A549 (cell line): ENCODE results near the gene ACTMAP. TPM values are rescaled to one million over a fixed set of nuclear protein-coding genes. Genes with fewer than 3 reads are reported as not detected.

Experiments
- ATAC-seq, 2 experiments: fragments of 200-7000 bp in 1 of 2; fragments of >200 bp in 1 of 2; cut with Nextera tagmentation in 1 of 2; cut with Tn5 transposase in 1 of 2; 3 replicates each; pipeline versions ENCODE4 v1.8.0 to v1.9.1; 2018 to 2020; ENCODE audit warnings: mild to moderate bottlenecking in 1 of 2, moderate library complexity in 1 of 2
- CTCF ChIA-PET: fragments of 300-600 bp; sonication (Branson Sonifier 250); formaldehyde crosslinking; extraction: SDS; loops from one replicate; lab custom pipeline; 2021; ENCODE audit warnings: antibody characterized with exemption, inconsistent platforms; lab: Yijun Ruan, JAX
- POLR2A ChIA-PET: fragments of 350-600 bp; formaldehyde crosslinking; extraction: SDS; loops from one replicate; lab custom pipeline; 2021; ENCODE audit warnings: antibody characterized with exemption, inconsistent platforms; lab: Yijun Ruan, JAX
- DNase-seq, 2 experiments: peaks; one replicate each; pipeline versions ENCODE4 v3.0.0 to v3.0.0-alpha.2; 2011 to 2016; ENCODE audit warnings: low read depth in 1 of 2, low spot score in 1 of 2
- FAIRE-seq: peaks from 2 replicates; lab custom pipeline; 2011; peaks lifted over from hg19 to GRCh38; lab: Jason Lieb, UNC
- H3K27ac ChIP-seq, 2 experiments: fragments of >200 bp; sonication (Bioruptor Twin); formaldehyde crosslinking; 3 replicates each; pipeline ENCODE4 v1.5.1; 2016 to 2017
- H3K4me1 ChIP-seq: fragments of >200 bp; sonication (Bioruptor Twin); formaldehyde crosslinking; 3 replicates; pipeline ENCODE4 v1.6.1; 2016
- H3K4me2 ChIP-seq: fragments of >200 bp; sonication (Bioruptor Twin); formaldehyde crosslinking; 3 replicates; pipeline ENCODE4 v1.6.1; 2016
- H3K4me3 ChIP-seq: fragments of >200 bp; sonication (Bioruptor Twin); formaldehyde crosslinking; 3 replicates; pipeline ENCODE4 v1.5.1; 2016
- H3K9me3 ChIP-seq: fragments of >200 bp; sonication (Bioruptor Twin); formaldehyde crosslinking; 3 replicates; pipeline ENCODE4 v1.6.1; 2016
- ATOH8 ChIP-seq: fragments of 250-450 bp; sonication (Bioruptor Pico); IDR thresholded peaks from 2 replicates; pipeline ENCODE4 v1.5.0; 2020; ENCODE audit warnings: low read depth, mild to moderate bottlenecking, moderate library complexity
- ESRRA ChIP-seq: fragments of 150-350 bp; IDR thresholded peaks from 2 replicates; pipeline ENCODE4 v1.6.1; 2014; ENCODE audit warnings: mild to moderate bottlenecking, low read length, borderline replicate concordance
- FOXS1 ChIP-seq: fragments of 250-450 bp; sonication (Bioruptor Pico); IDR thresholded peaks from 2 replicates; pipeline ENCODE4 v1.5.0; 2020; ENCODE audit warnings: mild to moderate bottlenecking, moderate library complexity
- HDAC2 ChIP-seq: fragments of 200-600 bp; sonication (generic); IDR thresholded peaks from 2 replicates; pipeline ENCODE4 v1.6.1; 2016
- HEYL ChIP-seq: fragments of 250-450 bp; sonication (Bioruptor Pico); IDR thresholded peaks from 2 replicates; pipeline ENCODE4 v1.8.0; 2021; ENCODE audit warnings: mild to moderate bottlenecking, moderate library complexity
- HMGXB4 ChIP-seq: fragments of 250-450 bp; sonication (Bioruptor Pico); IDR thresholded peaks from 2 replicates; pipeline ENCODE4 v1.5.0; 2021; ENCODE audit warnings: mild to moderate bottlenecking, moderate library complexity, borderline replicate concordance
- JUN ChIP-seq, 2 experiments: fragments of >200 bp; sonication (Bioruptor Twin); formaldehyde crosslinking; IDR thresholded peaks; 2 replicates in 1 of 2; 3 replicates in 1 of 2; pipeline ENCODE4 v1.6.1; 2016 to 2017
- JUNB ChIP-seq: fragments of >200 bp; sonication (Bioruptor Twin); formaldehyde crosslinking; IDR thresholded peaks from 2 replicates; pipeline ENCODE4 v1.6.1; 2016
- KDM5A ChIP-seq: fragments of 200-600 bp; sonication (generic); IDR thresholded peaks from 2 replicates; pipeline ENCODE4 v1.6.1; 2016; ENCODE audit warnings: antibody characterized with exemption, mild to moderate bottlenecking
- MAFK ChIP-seq: fragments of 450-650 bp; IDR thresholded peaks from 2 replicates; pipeline ENCODE4 v1.6.1; 2014; ENCODE audit not compliant: partially characterized antibody
- NR3C1 ChIP-seq: fragments of >200 bp; sonication (Bioruptor Twin); formaldehyde crosslinking; IDR thresholded peaks from 3 replicates; pipeline ENCODE4 v1.6.1; 2017
- PHF8 ChIP-seq: fragments of 200-600 bp; sonication (generic); IDR thresholded peaks from 2 replicates; pipeline ENCODE4 v1.6.1; 2016; ENCODE audit warnings: low read depth, mild to moderate bottlenecking, antibody characterized with exemption, moderate library complexity, borderline replicate concordance
- POLR2A ChIP-seq: IDR thresholded peaks from 2 replicates; pipeline ENCODE4 v1.6.1; 2012; ENCODE audit warnings: mild to moderate bottlenecking, low read length
- RARB ChIP-seq: fragments of 250-450 bp; sonication (Bioruptor Pico); IDR thresholded peaks from 2 replicates; pipeline ENCODE4 v1.8.0; 2021; ENCODE audit warnings: mild to moderate bottlenecking, moderate library complexity
- REST ChIP-seq: fragments of 200-600 bp; sonication (generic); IDR thresholded peaks from 2 replicates; pipeline ENCODE4 v1.6.1; 2016; ENCODE audit warnings: antibody characterized with exemption, mild to moderate bottlenecking, moderate library complexity
- TFCP2L1 ChIP-seq: fragments of 250-450 bp; sonication (Bioruptor Pico); IDR thresholded peaks from 2 replicates; pipeline ENCODE4 v1.5.0; 2021; ENCODE audit warnings: mild to moderate bottlenecking
- USF2 ChIP-seq: fragments of 450-650 bp; IDR thresholded peaks from 2 replicates; pipeline ENCODE4 v1.6.1; 2014; ENCODE audit warnings: antibody characterized with exemption
- ZC3H11A ChIP-seq: fragments of 450-650 bp; IDR thresholded peaks from 2 replicates; pipeline ENCODE4 v1.6.1; 2014; ENCODE audit warnings: antibody characterized with exemption, mild to moderate bottlenecking
- WGBS: methylation state at CpG from one replicate; pipeline ENCODE4 v1.1.6; 2017; ENCODE audit errors: missing lambda C conversion rate; 5-methylcytosine and 5-hydroxymethylcytosine counted together
- polyA plus RNA-seq, 4 experiments: library from polyadenylated mRNA; depleted of rRNA in 3 of 4; stranded (reverse); fragments of >200 nt; fragmentation: RNase III in 1 of 4; extraction: RNeasy Plus Mini Kit Qiagen cat#74134 plus additional on column Dnase treatment in 1 of 4; gene quantifications; 2 replicates in 3 of 4; 3 replicates in 1 of 4; pipeline ENCODE4 v1.2.3, GENCODE V29; 2011 to 2017
- TF ChIP-seq, protein P1 (sequence below): fragments of >200 bp; sonication (Bioruptor Twin); formaldehyde crosslinking; IDR thresholded peaks from 3 replicates; pipeline ENCODE4 v1.5.1; 2016
- TF ChIP-seq, protein P2 (sequence below): IDR thresholded peaks from 2 replicates; pipeline ENCODE4 v1.6.1; 2012; ENCODE audit warnings: low read depth, borderline replicate concordance
- TF ChIP-seq, protein P3 (sequence below): IDR thresholded peaks from 2 replicates; pipeline ENCODE4 v1.6.1; 2012

The ACTMAP gene
- polyA plus RNA-seq, 2 of the 4 experiments (the other 2 are of a cell fraction) = 7.8 to 14.8 TPM

DNA sequence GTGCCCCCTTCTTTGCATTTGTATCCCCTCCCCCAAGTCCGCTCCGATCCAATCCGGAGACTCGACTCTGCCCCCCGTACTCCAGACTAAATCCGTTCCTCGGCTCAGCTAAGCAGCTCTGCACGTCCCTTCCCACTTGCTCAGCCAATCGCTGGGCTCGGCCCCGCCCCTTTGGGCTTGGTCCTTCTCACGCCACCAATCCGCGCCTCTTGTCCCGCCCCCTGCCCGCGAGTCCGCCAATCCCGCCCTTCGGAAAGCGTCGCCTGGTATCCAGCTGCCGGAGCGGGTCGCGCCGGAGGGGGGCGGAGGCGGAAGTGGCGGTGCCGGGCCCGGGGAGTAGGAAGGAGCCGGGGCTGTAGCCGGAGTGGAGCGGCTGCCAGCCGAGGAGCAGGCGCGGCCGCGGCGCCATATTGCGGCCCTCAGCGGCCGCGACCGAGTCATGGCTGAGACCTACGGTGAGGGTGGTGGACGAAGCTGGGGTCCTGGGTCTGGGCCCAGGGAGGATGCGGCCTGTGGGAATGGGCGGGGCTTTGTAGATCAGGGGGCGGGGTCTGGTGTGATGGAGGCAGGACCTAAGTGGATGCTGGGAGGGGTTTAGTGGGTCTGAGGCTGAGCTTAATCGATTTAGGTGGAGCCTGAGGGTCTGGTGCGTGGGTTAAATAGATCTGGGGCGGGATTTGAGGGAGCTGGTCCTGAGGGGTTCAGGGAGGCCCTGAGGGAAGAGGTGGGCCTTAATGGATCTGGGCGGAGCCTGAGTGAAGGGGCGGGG is 27.8 kb upstream of the ACTMAP start, which contains the start of gene RAB4B (continued):
- peak; percentile 45; the same call in 1 of the 2 replicates for TF ChIP-seq REST
- TF ChIP-seq ATOH8 = no peak
- no peak for TF ChIP-seq ZC3H11A
- no peak for TF ChIP-seq RARB
- no peak for TF ChIP-seq FOXS1 (CRISPR knock-in tag)
- TF ChIP-seq MAFK = no peak
- TF ChIP-seq USF2 = peak; percentile 62
- peak; percentile 98 for TF ChIP-seq PHF8
- TF ChIP-seq ESRRA = no peak

GRCh38 chr19:40777645-40777936 is 27.3 kb upstream of the ACTMAP start:
- POLR2A ChIA-PET = interaction anchor here (0.5 to 3.1 kb wide), 42 partner anchors 9 to 1614 kb away, joined by 3 to 94 read pairs (median 6); partner anchors contain the start of genes ACTMAP, B9D2, BLVRB and COQ8B
- 2% methylated on average over 10 of the region's 10 CpGs for WGBS
- DNase-seq (no peak), FAIRE-seq (no peak), ATAC-seq (no peak)
- peak overlapping the region; percentile 52 for H3K4me3 ChIP-seq
- peaks cover 14% of the 10 kb centered on the region for H3K4me1 ChIP-seq
- peak overlapping the region; percentile 75 for H3K4me2 ChIP-seq
- CTCF ChIA-PET = interaction anchor here (0.6 to 6.5 kb wide), 16 partner anchors 11 to 702 kb away, joined by 3 to 65 read pairs (median 4); partner anchors contain the start of gene EGLN2
- no peaks in the 10 kb centered on the region for H3K9me3 ChIP-seq
- peak overlapping the region; percentile 82 to 87 for H3K27ac ChIP-seq
- TF ChIP-seq, protein P1, sequence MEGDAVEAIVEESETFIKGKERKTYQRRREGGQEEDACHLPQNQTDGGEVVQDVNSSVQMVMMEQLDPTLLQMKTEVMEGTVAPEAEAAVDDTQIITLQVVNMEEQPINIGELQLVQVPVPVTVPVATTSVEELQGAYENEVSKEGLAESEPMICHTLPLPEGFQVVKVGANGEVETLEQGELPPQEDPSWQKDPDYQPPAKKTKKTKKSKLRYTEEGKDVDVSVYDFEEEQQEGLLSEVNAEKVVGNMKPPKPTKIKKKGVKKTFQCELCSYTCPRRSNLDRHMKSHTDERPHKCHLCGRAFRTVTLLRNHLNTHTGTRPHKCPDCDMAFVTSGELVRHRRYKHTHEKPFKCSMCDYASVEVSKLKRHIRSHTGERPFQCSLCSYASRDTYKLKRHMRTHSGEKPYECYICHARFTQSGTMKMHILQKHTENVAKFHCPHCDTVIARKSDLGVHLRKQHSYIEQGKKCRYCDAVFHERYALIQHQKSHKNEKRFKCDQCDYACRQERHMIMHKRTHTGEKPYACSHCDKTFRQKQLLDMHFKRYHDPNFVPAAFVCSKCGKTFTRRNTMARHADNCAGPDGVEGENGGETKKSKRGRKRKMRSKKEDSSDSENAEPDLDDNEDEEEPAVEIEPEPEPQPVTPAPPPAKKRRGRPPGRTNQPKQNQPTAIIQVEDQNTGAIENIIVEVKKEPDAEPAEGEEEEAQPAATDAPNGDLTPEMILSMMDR = no peak
- no peak for TF ChIP-seq ESRRA
- TF ChIP-seq HMGXB4 (CRISPR knock-in tag) = no peak
- TF ChIP-seq JUNB = no peak
- no peak for TF ChIP-seq PHF8
- no peak; a peak in 3 of 5 replicates for TF ChIP-seq JUN (IDR thresholded peaks at IDR 0.05)
- TF ChIP-seq HDAC2 = no peak
- no peak for TF ChIP-seq REST
- TF ChIP-seq FOXS1 (CRISPR knock-in tag) = no peak
- no peak for TF ChIP-seq KDM5A
- TF ChIP-seq NR3C1 = no peak
- TF ChIP-seq, protein P2, sequence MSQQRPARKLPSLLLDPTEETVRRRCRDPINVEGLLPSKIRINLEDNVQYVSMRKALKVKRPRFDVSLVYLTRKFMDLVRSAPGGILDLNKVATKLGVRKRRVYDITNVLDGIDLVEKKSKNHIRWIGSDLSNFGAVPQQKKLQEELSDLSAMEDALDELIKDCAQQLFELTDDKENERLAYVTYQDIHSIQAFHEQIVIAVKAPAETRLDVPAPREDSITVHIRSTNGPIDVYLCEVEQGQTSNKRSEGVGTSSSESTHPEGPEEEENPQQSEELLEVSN = no peak
- no peak for TF ChIP-seq POLR2A
- no peak for TF ChIP-seq HEYL (CRISPR knock-in tag)
- TF ChIP-seq, protein P3, sequence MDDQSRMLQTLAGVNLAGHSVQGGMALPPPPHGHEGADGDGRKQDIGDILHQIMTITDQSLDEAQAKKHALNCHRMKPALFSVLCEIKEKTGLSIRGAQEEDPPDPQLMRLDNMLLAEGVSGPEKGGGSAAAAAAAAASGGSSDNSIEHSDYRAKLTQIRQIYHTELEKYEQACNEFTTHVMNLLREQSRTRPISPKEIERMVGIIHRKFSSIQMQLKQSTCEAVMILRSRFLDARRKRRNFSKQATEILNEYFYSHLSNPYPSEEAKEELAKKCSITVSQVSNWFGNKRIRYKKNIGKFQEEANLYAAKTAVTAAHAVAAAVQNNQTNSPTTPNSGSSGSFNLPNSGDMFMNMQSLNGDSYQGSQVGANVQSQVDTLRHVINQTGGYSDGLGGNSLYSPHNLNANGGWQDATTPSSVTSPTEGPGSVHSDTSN = no peak
- TF ChIP-seq ATOH8 = no peak
- TF ChIP-seq TFCP2L1 (CRISPR knock-in tag) = no peak
